ENCODE measurements around the gene RNF187. TPM values are rescaled to one million over a fixed set of nuclear protein-coding genes. Genes with fewer than 3 reads are reported as not detected.
A peak's percentile ranks its signal among the peaks of the same experiment; 100 is the strongest.

RNF187 gene
- total and polyA plus RNA-seq, 10 of the 15 experiments (the other 5 are each of a cell fraction or from before 2014, with no cell fraction given) = 2.6 to 116 (median 29.5) TPM

- RAD21 ChIA-PET (ENCODE audit: unreplicated experiment) = no interaction called here
- intact Hi-C loops (cut with micrococcal nuclease; ENCODE audit: unreplicated experiment) = no loop called here
- TF ChIP-seq CEBPB (IDR thresholded peaks at IDR 0.05; ENCODE audit: borderline replicate concordance in 1 of 2, low read depth in 2 of 2, low read length in 2 of 2) (peak in 1 of 2 experiments; percentile 96; a peak in 2 of 4 replicates), ZSCAN29 (IDR thresholded peaks at IDR 0.05) (no peak), RB1 (IDR thresholded peaks at IDR 0.05; ENCODE audit: borderline replicate concordance) (no peak), POLR2A (IDR thresholded peaks at IDR 0.05; ENCODE audit: low read depth, low read length) (peak; percentile 54)
- WGBS (ENCODE audit: insufficient coverage, insufficient replicate concordance, low lambda C conversion rate, missing lambda C conversion rate) = 80% methylated on average over 6 of the region's 6 CpGs
- ATAC-seq (0 out of 3 replicates have a peak, but pooled peaks have one; percentile 3), DNase-seq (ENCODE audit: low read depth, low spot score) (no peak), FAIRE-seq (no peak)
- Histone ChIP-seq H3K4me1 (ENCODE audit: control insufficient read depth, insufficient read depth, low read length) (peaks cover 22% of the 10 kb centered on the region), H3K9ac (ENCODE audit: control insufficient read depth, insufficient read depth, low read length) (peak overlapping the region; percentile 29; the same call in 1 of the 2 replicates), H3K36me3 (ENCODE audit: control insufficient read depth in 2 of 2, insufficient read depth in 2 of 2, low read length in 1 of 2) (peaks cover 7 to 28% of the 10 kb centered on the region in 2 experiments), H2AFZ (ENCODE audit: control insufficient read depth, low read depth, low read length) (no peak overlapping the region), H3K4me3 (no peak overlapping the region), H4K20me1 (ENCODE audit: control insufficient read depth, insufficient read depth) (no peaks in the 10 kb centered on the region), H3K27ac (ENCODE audit: control insufficient read depth, insufficient read depth) (peak overlapping the region; percentile 46), H3K9me3 (replicated peaks; ENCODE audit: control insufficient read depth, insufficient read depth, low read length) (no peaks in the 10 kb centered on the region), H3K27me3 (replicated peaks in 1 of 2; ENCODE audit: control insufficient read depth in 2 of 2, insufficient read depth in 2 of 2, low read length in 1 of 2) (no peaks in the 10 kb centered on the region), H3K4me2 (ENCODE audit: control insufficient read depth, insufficient read depth) (peak overlapping the region; percentile 97), H3K79me2 (ENCODE audit: control insufficient read depth, insufficient read depth, low read length) (peaks cover 21% of the 10 kb centered on the region)
- in situ Hi-C loops (cut with MboI) = no loop called here
- POLR2A ChIA-PET = interaction anchor here (0.6 to 1.1 kb wide), 2 partner anchors 10 to 396 kb away, joined by 3 to 7 read pairs; no protein-coding TSS in a partner anchor
- BruUV-seq (replicated peaks) = no TSS peak
- CTCF ChIA-PET = interaction anchor here (3.1 kb wide), 1 partner anchor 10 kb away, joined by 24 read pairs; no protein-coding TSS in a partner anchor
- SMC1A ChIA-PET (ENCODE audit: uncharacterized antibody, unreplicated experiment) = interaction anchor here (1.5 to 1.7 kb wide), 2 partner anchors 8 to 10 kb away, joined by 4 to 8 read pairs; no protein-coding TSS in a partner anchor
Observed at GRCh38 chr1:228490120-228491078, 3.2 kb downstream of the RNF187 start.
